Fibroblast of pulmonary artery (primary cell): Measurements from ENCODE around the gene ZNF518B.

ENCODE experiments used
- DNase-seq: peaks from one replicate; pipeline ENCODE4 v3.0.0-alpha.2; 2010; ENCODE audit warnings: low read depth
- H3K4me3 ChIP-seq: replicated peaks from 2 replicates; pipeline ENCODE4 v1.5.1; 2011; ENCODE audit warnings: low read depth, mild to moderate bottlenecking, control low read depth, low read length, moderate library complexity
- CTCF ChIP-seq: IDR thresholded peaks from 2 replicates; pipeline ENCODE4 v1.5.1; 2011; ENCODE audit warnings: mild to moderate bottlenecking, control low read depth, low read length, inconsistent platforms; ENCODE audit errors: missing control alignments

The ZNF518B gene

GRCh38 chr4:10495651-10496050 is 38.4 kb upstream of the ZNF518B start:
- DNase-seq: no peak
- H3K4me3 ChIP-seq: no peak overlapping the region
- TF ChIP-seq CTCF: no peak

GRCh38 chr4:10492464-10492863 is 35.2 kb upstream of the ZNF518B start:
- TF ChIP-seq CTCF: no peak
- H3K4me3 ChIP-seq: no peak overlapping the region

GRCh38 chr4:10491401-10491800 is 34.2 kb upstream of the ZNF518B start:
- no peak for DNase-seq
- no peak for TF ChIP-seq CTCF
- no peak overlapping the region for H3K4me3 ChIP-seq

More at GRCh38 chr4:10492464-10492863, 35.2 kb upstream of the ZNF518B start:
- no peak for DNase-seq

- no peak for DNase-seq
- TF ChIP-seq CTCF: no peak
- no peak overlapping the region for H3K4me3 ChIP-seq
These were observed 33.8 kb upstream of the ZNF518B start for GRCh38 chr4:10490996-10491395.

GRCh38 chr4:10482913-10483312 is 25.7 kb upstream of the ZNF518B start:
- H3K4me3 ChIP-seq: no peak overlapping the region
- no peak for DNase-seq
- no peak for TF ChIP-seq CTCF

- H3K4me3 ChIP-seq: no peak overlapping the region
- DNase-seq: no peak
- no peak for TF ChIP-seq CTCF
These were observed 23.4 kb upstream of the ZNF518B start for GRCh38 chr4:10480616-10481015.

- H3K4me3 ChIP-seq: no peak overlapping the region
- TF ChIP-seq CTCF: no peak
- DNase-seq: no peak
These were observed 21.4 kb upstream of the ZNF518B start for GRCh38 chr4:10478621-10479020.
